Activated gamma-delta T cell (primary cell): Measurements from ENCODE around the gene ZBTB8OS.

ENCODE experiments used
- DNase-seq: peaks from one replicate; lab custom pipeline; 2025; lab: John Stamatoyannopoulos, UW

Gene ZBTB8OS

DNA sequence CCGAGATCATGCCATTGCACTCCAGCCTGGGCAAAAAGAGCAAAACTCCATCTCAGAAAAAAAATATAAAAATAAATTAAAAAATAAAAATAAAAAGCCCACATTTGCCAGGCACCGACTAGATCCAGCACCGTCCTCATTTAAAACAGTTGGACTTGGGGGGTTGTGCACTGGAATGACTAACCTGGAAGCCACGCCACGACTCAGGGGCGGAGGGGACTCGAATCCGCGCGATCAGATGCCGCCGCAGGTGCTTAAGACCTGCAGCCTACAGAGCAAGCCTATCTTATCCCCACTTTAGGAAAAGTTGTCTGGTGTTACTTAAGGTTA is 38.5 kb downstream of the ZBTB8OS start:
- no peak for DNase-seq

DNA sequence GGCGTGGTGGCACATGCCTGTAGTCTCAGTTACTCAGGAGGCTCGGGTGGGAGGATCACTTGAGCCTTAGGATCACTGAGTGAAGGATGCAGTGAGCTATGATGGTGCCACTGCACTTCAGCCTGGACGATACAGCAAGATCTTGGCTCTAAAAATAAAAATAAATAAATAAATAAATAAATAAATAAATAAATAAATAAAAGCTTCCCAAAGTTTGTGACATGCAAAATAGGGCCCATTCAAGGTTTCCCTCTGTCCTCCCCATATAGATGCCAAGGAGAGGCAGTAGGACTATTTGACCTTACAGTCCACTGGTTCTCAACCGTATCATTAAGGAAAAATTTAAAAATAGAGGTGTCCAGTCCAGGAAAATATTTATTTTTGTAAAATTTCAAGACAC is 41.2 kb downstream of the ZBTB8OS start:
- no peak for DNase-seq

GRCh38 chr1:32606565-32607371 is 43.6 kb downstream of the ZBTB8OS start:
- no peak for DNase-seq

DNA sequence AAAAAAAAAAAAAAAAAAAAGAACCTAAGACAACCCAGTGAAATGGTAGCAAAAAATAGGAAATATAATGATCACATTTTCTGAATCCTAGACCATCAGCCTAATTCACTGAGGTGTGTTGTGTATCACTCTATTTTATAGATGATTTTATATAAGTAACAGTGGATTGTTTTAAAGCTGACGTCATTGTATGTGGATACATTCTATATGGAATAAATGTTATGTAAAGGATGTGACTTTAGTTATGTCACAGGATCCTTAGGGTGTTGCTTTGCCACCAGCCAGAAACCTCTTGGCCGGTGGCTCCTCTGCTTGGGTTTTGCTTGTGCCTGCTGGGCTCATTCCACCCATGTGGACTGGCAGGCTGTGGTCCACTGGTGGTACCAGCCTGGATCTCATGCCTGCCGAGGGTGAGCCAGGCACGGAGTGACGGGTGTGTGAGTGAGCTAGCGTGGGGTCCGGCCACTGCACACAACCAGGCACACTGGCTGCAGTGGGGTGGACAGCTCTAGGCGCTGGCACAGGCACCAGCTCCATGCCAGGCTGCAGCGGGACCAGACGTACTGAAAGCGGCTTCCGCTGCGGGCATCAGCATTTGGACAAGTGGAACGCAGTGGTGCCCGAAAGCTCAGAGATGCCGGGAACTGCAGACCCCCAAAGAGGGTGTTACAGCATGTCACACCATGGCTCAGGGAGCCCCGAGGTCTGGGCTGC is 44.5 kb downstream of the ZBTB8OS start:
- DNase-seq, result no peak

GRCh38 chr1:32600034-32600433 is 50.3 kb downstream of the ZBTB8OS start:
- DNase-seq, result no peak

DNA sequence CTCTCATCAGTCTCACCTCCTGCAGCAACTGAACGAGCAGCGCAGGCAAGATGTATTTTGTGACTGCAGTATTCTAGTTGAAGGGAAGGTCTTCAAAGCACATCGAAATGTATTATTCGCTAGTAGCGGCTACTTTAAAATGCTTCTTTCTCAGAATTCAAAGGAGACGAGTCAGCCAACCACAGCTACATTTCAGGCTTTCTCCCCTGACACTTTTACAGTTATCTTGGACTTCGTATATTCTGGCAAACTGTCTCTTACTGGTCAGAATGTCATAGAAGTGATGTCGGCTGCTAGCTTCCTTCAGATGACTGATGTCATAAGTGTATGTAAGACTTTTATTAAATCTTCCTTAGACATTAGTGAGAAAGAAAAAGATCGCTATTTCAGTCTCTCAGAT is 57.4 kb downstream of the ZBTB8OS start:
- DNase-seq, result no peak

- DNase-seq, result no peak
These were observed 69.9 kb downstream of the ZBTB8OS start for GRCh38 chr1:32580348-32581017.
